GM21515 (cell line): ENCODE results near the gene SYNE1.

Experiments used
- ATAC-seq: cut with Tn5 transposase; IDR thresholded peaks from one replicate; pipeline ENCODE4 v1.9.1; 2021; ENCODE audit not compliant: unreplicated experiment

The SYNE1 gene

GRCh38 chr6:152206072-152206818, 430.9 kb downstream of the SYNE1 start:
- no peak for ATAC-seq

DNA sequence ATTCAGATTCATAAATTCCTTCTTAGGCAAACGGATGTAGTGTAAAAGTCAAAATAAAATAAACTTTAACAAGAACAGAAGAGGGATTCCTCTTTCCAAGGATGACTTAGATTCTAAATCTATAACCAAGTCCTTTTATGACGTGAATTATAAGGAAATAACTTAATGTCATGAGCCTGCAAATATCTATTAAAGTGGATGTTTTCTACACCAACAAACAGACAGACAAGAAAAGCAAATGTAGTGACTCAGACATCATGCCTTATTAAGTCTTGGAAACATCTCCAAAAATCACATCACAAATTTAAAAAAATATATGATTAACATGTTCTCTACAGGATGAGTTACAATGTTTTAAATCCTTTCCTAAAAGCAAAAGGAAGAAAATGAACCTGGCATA, 432.6 kb downstream of the SYNE1 start:
- ATAC-seq: no peak

DNA sequence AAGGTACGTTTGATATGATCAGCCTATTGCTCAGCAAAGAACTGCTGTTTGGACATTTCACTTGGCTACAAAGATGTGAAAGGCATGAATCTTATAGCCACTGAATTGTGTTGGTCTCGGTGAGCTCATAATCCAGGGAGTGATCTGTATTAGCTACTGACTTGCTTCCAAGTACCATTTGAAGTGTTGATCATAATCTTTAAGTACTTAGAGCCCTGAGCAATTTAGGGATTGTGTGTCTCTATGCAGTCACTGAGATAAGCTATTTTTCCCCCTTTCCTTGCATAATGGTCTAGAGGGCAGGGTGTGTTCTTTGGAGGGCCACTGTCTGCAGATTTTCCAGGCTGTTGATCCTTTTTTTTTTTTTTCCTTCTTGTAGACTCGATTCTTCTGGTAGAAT, 436.0 kb downstream of the SYNE1 start:
- ATAC-seq: no peak

- ATAC-seq: no peak
Measured at GRCh38 chr6:152195896-152196295, 441.3 kb downstream of the SYNE1 start.

GRCh38 chr6:152189736-152190135, 447.4 kb downstream of the SYNE1 start:
- no peak for ATAC-seq

DNA sequence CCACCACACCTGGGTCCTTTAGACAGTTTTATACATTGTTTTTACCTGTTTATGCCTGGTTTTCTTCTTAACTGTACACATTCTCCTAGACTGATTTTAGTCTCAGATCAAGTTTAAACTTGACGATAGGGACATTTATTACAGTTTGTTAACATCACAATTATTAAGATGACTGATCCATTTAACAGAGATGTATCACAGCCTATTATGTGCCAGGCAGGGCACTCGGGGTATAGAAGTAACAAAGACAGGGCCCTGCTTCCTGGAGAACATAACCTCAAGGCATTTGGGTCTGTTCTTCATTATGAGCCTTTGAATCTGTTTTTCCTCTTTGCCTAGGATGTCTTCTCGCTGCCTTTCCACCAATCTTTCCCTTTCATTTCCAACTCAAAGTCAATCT, 449.2 kb downstream of the SYNE1 start:
- no peak for ATAC-seq

DNA sequence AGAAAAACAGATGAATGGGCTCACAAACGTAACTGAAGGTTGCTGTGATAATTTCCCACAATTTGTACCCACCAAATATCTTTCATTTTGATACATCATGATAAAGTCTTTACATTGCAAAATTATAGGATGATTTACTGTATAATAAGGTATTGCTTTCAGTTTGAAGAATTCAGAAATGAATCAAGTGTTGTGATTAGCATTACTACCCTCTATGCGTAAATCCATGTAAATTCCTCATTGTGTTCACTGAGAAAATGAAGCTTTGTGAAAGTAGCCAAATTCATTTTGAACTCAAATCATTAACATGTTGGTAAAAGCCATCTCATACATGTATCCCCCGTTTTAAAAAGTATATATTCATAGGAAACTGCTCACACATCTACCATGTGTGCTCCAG, 450.3 kb downstream of the SYNE1 start:
- ATAC-seq: no peak

GRCh38 chr6:152184917-152185574, 452.1 kb downstream of the SYNE1 start:
- ATAC-seq: peak; percentile 63

- peak; percentile 56 for ATAC-seq
Measured at GRCh38 chr6:152184573-152184916, 452.6 kb downstream of the SYNE1 start.

DNA sequence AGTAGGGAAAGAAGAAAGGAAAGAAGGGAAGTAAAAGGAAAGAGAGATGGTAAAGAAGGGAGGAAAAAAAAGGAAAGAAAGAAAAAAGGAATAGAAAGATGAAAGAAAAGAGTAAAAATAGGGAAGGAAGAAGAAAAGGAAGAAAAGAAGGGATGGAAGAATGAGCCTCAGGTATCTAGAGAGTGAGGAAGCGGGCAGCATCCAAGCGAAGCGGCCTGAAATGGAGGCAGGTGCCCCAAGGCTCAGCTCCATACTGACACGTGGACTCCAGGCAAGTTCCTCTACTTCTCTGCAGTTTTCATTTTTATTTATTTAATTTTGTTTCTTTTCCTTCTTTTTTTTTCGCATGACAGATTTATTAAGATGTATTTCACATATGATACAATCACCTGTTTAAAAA, 456.6 kb downstream of the SYNE1 start:
- ATAC-seq: no peak

GRCh38 chr6:152176268-152176667, 460.9 kb downstream of the SYNE1 start:
- no peak for ATAC-seq

GRCh38 chr6:152173957-152174356, 463.2 kb downstream of the SYNE1 start:
- no peak for ATAC-seq

GRCh38 chr6:152173321-152173720, 463.8 kb downstream of the SYNE1 start:
- ATAC-seq: no peak

GRCh38 chr6:152170702-152171667, 466.2 kb downstream of the SYNE1 start:
- ATAC-seq: peak; percentile 93

DNA sequence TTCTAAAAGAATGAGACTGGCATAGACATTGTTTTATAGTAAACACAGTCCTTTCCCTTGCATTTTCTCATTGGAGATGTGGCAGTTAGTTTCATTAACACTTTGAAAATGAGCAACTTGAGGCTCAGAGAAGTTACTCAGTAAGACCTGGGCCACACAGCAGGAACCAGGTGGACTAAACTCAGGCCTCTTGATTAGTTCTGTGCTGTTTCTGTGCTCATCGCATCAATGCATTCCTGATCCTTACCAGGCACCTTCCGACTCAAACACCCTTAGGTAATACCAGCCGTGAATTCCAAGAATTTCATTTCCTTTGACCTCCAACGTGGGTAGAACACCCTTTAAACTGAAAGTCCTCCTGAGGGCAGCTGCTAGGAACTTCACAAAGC, 466.9 kb downstream of the SYNE1 start:
- ATAC-seq: no peak

DNA sequence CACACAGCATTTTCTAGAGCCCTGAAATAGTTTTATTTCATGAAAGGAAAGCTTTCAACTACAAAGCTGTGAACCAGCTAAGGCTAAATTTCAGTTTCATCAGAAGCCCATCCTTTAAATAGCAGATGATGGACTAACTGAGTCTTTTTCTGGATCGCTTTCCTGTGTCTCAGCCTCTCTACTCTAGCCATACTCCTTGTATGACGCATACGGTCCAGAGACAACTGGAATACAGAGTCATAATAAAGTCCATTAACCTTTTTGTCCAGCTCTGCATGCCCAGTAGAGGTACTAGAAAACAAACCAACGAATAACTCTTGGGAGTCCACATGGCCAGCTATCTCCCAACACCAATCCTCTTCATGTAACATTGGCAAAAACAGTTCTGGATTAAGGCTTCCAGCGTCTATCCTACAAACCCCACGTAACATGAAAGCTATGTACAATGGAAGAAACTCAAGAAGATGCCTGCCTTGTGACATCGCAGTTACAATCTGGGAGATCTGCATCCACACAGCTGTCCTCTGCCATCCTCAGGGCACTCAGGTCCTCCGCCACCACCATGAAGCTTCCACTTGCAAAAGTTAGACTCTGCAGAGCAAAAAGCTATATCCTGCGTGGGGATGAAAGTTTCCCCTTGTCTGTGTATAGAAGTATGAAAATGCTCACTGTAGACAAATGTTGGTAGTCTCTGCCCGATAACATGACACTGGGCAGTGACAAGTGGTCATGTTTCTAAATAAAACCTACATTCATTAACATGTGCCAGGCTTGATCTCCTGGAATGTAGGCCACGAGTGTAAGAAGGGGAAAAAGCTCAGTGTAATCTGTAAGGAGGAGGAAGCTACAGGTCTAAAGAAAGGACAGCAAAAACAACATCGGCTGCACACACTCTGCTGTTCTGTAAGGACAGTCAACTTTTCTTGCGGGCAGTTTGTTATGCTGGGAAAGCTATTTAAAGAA, 469.2 kb downstream of the SYNE1 start:
- no peak for ATAC-seq

GRCh38 chr6:152166897-152167296, 470.3 kb downstream of the SYNE1 start:
- ATAC-seq: no peak

DNA sequence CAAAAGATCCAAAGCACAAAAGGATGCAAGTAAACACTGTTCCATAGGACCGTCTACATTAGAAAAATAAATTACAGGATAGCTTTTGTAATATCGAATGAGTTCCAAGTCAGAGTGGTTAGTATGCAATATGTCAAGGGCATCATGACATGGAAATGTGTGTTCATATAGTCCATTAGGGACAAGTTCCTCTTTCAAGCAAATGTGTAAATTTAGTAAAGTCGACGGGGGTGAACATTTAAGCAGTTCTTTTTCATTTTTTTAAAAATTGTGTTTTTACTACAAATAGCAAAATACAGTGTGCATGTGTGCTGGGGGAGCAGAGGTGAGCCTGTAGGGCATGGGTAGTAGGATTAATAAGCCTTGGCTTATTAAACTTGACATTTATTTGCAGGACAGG, 470.7 kb downstream of the SYNE1 start:
- ATAC-seq: no peak

- no peak for ATAC-seq
Measured at GRCh38 chr6:152164957-152165356, 472.2 kb downstream of the SYNE1 start.

GRCh38 chr6:152161501-152161900, 475.7 kb downstream of the SYNE1 start:
- ATAC-seq: no peak

DNA sequence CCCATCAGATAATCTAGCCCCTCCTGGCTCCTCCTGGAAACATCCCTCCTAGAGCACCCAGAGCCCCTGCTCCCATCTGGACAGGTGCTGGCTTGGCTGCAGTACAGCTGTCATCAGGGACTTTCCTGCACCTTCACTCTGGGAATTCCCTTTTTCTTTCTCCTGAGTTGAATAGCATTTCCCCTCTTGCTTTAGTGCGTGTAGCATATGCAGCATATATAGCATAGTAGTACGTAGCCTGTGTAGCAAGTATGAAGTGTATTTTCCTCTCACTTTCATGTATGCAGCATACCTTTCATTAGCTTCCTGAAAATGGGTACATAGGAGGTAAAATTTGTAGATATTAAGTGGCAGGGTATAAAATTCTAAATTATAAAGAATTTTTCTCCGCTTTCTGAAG, 476.8 kb downstream of the SYNE1 start:
- peak; percentile 89 for ATAC-seq
